B cell (primary cell): Measurements from ENCODE around the gene FGF16.

Experiments used
- CTCF ChIP-seq: fragments of 200-600 bp; IDR thresholded peaks from one replicate; pipeline ENCODE4 v1.8.0; 2022; ENCODE audit warnings: antibody characterized with exemption, mild to moderate bottlenecking
- EZH2 ChIP-seq: IDR thresholded peaks from 2 replicates; pipeline ENCODE4 v1.6.1; 2012; ENCODE audit warnings: borderline replicate concordance, low read depth, mild to moderate bottlenecking, moderate library complexity, low read length; ENCODE audit not compliant: insufficient read depth, poor library complexity, severe bottlenecking

GRCh38 chrX:77441479-77441878, 5.7 kb upstream of the FGF16 start:
- TF ChIP-seq CTCF (no peak), EZH2 (no peak)
